22Rv1 (cell line): ENCODE results near the gene GSX2.
A peak's percentile ranks its signal among the peaks of the same experiment; 100 is the strongest.

Experiments used
- H3K27ac ChIP-seq: fragments of 450-650 bp; 2 replicates; pipeline ENCODE4 v1.5.1; 2017
- ZFX ChIP-seq: fragments of 450-650 bp; IDR thresholded peaks from 2 replicates; pipeline ENCODE4 v1.6.1; 2017; ENCODE audit warnings: antibody characterized with exemption, borderline replicate concordance
- TF ChIP-seq, protein P1 (sequence below): fragments of 450-650 bp; IDR thresholded peaks from 2 replicates; pipeline ENCODE4 v1.5.1; 2017; ENCODE audit warnings: mild to moderate bottlenecking

Gene GSX2

DNA sequence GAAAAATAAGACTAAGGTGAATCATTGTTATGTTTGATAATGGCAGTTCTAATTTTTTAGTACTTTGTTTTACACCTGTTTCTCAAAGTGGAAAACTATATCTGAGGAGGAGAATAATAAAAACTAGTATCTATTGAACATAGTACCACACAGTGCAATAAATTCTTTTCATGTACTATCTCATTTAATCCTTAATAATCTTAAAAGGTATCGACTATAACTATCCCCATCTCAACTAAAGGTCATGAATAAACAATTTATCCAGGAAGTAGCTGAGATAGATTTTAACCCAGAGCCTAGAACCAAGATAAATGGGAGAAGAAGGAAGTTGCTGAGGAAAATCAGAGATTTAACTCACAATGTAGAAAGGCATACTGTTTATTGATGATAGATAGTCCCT, 38.1 kb upstream of the GSX2 start:
- TF ChIP-seq, protein P1, sequence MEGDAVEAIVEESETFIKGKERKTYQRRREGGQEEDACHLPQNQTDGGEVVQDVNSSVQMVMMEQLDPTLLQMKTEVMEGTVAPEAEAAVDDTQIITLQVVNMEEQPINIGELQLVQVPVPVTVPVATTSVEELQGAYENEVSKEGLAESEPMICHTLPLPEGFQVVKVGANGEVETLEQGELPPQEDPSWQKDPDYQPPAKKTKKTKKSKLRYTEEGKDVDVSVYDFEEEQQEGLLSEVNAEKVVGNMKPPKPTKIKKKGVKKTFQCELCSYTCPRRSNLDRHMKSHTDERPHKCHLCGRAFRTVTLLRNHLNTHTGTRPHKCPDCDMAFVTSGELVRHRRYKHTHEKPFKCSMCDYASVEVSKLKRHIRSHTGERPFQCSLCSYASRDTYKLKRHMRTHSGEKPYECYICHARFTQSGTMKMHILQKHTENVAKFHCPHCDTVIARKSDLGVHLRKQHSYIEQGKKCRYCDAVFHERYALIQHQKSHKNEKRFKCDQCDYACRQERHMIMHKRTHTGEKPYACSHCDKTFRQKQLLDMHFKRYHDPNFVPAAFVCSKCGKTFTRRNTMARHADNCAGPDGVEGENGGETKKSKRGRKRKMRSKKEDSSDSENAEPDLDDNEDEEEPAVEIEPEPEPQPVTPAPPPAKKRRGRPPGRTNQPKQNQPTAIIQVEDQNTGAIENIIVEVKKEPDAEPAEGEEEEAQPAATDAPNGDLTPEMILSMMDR: no peak
- no peak for TF ChIP-seq ZFX
- no peak overlapping the region for H3K27ac ChIP-seq

DNA sequence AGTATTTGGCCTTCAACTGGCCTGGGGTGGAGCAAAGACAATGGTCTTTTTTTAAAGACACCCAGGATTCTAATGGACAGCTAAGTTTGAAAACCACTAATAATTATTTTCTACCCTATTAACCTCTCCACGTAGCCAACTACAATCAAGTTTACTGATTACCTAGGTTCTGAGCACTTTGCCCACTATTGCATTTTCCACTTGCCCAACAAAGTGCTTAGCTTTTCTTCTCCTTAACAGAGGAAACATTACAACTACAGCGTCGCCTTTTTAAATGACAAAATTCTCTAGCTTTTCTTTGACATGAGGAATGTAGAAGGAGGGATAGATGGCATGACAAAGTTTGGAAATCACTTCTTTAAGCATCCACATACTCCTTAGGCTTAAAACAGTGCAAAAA, 37.6 kb upstream of the GSX2 start:
- TF ChIP-seq, protein P1: no peak
- TF ChIP-seq ZFX: no peak
- H3K27ac ChIP-seq: no peak overlapping the region

DNA sequence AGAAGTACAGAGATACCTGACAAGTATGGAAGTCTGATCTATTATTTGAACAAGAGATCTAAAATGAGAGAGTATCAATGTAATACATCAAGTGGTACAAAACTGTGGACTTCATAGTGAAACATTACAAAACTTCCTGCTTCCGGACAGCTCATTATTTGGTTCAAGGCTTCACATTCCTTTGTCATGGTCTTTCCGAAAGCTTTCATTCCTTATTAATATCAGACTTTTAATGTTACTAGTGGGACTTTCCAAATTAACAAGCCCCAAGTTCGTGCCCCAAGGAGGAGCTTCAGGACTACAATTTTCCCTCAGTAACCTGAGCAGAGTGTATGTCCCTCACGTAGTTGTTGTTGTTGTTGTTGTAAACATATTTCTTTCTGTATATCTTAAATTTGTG, 36.7 kb upstream of the GSX2 start:
- H3K27ac ChIP-seq: no peak overlapping the region
- TF ChIP-seq ZFX: no peak
- TF ChIP-seq, protein P1: no peak

DNA sequence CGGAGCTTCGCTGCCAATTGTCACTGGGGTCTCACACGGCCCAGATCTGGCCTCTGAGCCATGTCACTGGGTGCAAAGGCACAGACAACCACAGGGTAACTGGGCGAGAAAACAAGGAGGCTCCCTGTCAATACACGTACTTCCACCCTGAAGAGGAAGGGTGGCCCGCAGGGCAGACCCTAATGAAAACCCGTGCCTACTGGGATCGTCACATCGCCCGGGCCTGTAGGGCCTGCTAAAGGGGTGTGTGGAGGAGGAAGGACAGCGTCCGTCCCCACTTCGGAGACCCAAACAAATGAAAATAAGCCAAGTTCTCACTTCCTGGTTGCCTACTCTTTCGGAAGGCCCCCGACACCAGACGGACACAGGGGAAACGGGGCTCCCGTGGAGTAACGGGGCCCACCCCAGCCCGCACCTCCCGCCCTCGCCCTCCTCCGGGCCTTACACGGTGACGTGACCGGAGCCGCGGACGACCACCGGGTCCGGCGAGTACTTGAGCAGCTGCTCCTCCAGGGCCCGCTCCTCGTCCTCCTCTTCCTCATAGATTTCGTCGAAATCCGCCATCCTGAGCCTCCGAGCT, 36.1 kb upstream of the GSX2 start:
- H3K27ac ChIP-seq: peak overlapping the region; percentile 65
- TF ChIP-seq ZFX: no peak
- TF ChIP-seq, protein P1: no peak

DNA sequence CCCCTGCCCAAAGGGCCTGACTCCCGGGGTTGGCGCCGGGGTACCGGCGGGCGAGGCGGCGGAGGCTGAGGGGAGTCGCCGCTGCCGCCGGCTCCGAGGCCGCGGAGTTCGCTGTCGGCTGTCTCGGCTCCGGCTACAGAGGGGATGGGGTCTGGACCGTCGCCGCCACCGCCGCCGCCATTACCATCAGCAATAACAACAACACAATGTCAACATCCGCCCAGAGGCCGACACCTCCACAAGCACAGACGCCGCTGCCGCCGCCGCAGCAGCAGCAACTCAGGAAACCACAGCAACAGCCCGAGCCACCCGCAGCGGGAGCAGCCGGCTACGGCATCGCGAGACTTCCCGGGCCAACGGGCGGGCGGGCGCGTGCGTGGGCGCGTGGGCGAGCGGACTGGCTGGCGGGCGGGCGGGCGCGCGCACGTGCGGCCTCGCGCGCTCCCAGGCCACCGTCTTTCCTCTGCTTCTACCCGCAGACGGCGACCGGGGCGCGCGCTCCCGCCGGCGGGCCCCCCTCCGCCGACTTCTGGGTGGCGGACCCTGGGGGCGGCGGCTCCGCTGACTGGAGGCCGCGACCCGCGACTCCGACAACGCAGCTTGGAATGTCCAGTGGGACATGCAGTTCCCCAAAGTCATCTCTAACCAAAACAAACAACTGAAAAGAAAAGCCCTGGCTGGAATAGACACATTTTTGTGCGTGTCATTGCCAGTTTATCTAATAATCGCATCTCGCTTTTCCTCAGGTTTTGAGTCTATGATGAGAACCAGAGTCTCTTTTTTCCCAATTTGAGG, 35.4 kb upstream of the GSX2 start, which contains the start of gene CHIC2:
CHIC2 (minus strand) TSS at position 289 of the 795 bp plus-strand sequence. CDS start 305 bp downstream, outside the sequence.
- no peak for TF ChIP-seq ZFX
- TF ChIP-seq, protein P1: no peak
- peak within 1 kb of the TSS; percentile 65 for H3K27ac ChIP-seq

DNA sequence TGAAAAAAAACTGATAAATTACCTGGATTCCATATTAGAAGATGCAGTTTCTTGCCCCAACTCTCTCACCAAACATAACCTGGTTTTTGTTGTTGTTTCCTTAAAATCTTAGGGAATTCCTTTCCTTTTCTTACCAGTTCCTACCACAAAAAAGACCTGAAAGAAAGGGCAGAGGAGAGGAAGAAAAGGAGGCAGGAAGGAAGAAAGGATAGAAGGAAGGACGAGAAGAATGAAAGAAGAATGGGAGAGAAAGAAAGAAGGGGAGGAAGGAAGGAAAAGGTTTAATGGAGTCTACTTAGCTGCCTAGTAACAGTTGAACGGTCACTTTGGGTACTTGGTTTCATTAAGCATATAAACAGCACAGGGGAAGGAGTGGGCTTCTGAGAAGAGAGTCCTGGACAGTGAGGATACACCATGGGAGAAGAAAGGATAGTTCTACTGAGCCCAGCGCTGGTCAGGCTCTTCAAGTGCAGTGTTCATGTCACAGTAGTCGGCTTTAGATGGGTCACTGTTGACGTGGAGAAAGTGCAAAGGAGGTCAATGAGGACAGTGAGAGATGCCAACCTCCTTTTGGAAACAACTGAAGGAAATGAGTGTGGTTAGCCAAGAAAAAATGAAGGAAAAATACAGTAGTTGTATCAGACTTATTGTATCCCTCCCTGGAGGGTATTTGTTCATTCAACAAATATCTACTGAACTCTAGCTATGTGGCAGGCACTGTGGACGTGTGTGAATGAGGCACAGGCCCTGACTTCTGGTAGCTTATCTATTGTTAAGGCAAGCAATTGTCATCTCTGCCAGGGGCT, 34.5 kb upstream of the GSX2 start:
- TF ChIP-seq ZFX: no peak
- TF ChIP-seq, protein P1: no peak
- no peak overlapping the region for H3K27ac ChIP-seq

DNA sequence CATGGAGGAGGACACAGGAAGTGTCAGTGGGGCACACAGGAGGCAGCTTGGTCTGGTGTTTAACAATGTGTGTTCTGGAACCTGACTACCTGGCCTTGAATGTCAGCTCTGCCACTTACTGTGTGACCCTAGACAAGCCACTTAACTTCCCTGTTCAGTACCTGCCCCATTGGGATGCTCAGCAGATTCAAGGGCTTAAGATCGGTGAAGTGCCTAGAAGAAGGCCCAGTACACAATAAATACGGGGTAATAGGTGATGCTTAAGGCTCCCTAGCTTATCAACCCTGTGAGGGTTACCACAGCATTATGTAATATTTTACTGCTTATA, 33.9 kb upstream of the GSX2 start:
- no peak overlapping the region for H3K27ac ChIP-seq
- TF ChIP-seq, protein P1: no peak
- TF ChIP-seq ZFX: no peak
